Cardiac fibroblast (primary cell): ENCODE measurements around the gene GJA1.

Experiments
- DNase-seq, 2 donors: peaks; one replicate each; pipeline versions ENCODE4 v3.0.0 to v3.0.0-alpha.2; 2010; ENCODE audit warnings: low read depth in 2 of 2
- H3K4me3 ChIP-seq, 2 donors: replicated peaks in 1 of 2; 1 replicate in 1 of 2; 2 replicates in 1 of 2; pipeline ENCODE4 v1.5.1; 2011; ENCODE audit warnings: low read depth in 2 of 2, low read length in 2 of 2, mild to moderate bottlenecking in 2 of 2, moderate library complexity in 1 of 2
- TF ChIP-seq, protein P1 (sequence below): IDR thresholded peaks from one replicate; pipeline ENCODE4 v1.5.1; 2011; ENCODE audit warnings: low read depth, mild to moderate bottlenecking, low read length, inconsistent platforms

GJA1 gene

DNA sequence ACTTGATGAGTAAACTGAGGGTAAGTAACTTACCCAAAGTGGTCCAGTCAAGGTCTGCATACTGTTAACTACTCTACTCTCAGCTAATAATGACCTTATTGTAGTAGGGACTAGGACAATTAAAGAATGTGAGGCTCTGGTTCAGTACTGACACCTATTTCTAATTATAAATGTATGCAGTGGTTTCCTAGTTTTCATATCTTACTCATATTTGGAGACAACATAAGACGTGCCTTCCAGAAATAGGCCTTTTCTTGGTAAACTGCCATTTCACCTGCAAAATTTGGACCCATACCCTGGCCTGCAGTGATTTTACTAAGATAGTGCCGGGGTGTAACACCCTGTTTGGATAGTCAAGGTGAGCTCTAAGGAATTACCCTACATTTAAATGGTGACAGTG is 24.7 kb downstream of the GJA1 start:
- no peak for DNase-seq
- TF ChIP-seq, protein P1, sequence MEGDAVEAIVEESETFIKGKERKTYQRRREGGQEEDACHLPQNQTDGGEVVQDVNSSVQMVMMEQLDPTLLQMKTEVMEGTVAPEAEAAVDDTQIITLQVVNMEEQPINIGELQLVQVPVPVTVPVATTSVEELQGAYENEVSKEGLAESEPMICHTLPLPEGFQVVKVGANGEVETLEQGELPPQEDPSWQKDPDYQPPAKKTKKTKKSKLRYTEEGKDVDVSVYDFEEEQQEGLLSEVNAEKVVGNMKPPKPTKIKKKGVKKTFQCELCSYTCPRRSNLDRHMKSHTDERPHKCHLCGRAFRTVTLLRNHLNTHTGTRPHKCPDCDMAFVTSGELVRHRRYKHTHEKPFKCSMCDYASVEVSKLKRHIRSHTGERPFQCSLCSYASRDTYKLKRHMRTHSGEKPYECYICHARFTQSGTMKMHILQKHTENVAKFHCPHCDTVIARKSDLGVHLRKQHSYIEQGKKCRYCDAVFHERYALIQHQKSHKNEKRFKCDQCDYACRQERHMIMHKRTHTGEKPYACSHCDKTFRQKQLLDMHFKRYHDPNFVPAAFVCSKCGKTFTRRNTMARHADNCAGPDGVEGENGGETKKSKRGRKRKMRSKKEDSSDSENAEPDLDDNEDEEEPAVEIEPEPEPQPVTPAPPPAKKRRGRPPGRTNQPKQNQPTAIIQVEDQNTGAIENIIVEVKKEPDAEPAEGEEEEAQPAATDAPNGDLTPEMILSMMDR, result no peak
- no peak overlapping the region for H3K4me3 ChIP-seq

DNA sequence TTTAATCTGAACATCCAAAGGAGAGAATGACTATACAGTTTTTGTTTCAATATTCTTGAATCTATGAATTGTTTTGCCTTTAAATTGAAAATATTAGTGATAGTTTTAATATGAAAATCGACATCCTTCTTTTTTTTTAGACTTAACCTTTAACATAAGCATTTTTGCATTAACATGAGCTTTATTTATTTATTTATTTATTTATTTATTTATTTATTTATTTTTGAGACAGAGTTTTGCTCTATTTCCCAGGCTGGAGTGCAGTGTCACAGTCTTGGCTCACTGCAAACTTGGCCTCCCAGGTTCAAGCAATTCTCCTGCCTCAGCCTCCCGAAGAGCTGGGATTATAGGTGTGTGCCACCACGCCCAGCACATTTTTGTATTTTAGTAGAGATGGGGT is 27.6 kb downstream of the GJA1 start:
- no peak overlapping the region for H3K4me3 ChIP-seq
- no peak for DNase-seq
- TF ChIP-seq, protein P1, result no peak

DNA sequence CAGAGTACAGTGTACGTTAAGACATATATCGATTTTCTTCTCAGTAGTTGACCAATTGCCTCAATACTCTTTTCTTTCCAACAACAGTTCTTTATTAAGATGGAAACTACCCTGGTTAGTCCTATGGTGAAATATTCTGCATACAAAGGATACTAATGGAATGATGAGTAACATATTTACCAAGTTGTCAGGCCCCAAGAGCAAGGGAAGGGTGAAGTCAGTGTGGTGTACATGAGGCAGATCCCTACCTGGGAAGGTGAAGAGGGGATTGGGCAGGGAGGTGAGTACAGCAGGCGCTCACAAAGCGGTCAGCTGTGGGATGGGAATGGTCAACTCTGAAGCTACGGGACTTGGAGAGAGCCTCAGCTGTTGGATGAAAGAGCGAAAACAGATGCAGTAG is 29.7 kb downstream of the GJA1 start:
- TF ChIP-seq, protein P1, result no peak
- no peak overlapping the region for H3K4me3 ChIP-seq
- DNase-seq, result no peak

DNA sequence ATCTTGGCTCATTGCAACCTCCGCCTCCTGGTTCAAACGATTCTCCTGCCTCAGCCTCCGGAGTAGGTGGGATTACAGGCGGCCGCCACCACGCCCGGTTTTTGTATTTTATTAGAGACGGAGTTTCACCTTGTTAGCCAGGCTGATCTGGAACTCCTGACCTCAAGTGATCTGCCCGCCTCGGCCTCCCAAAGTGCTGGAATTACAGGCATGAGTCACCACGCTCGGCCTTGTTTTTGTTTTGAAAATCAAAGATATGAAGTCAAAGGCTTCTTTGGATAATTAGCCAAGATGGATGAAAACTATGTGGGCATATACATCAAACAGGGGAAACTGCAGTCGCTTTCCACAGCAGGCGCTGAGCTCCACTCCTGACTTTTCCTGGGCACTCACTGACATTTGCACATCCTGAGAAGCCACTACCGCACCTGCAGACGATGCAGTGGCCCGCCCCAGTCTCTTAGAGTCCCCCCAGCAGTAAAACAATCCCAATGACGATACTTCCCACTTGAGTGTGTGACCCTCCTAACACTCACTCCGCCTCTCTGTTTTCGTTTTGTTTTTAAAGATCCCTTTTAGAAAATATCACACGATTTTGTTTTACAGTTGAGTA is 44.1 kb downstream of the GJA1 start:
- TF ChIP-seq, protein P1, result no peak
- DNase-seq, result no peak
- no peak overlapping the region for H3K4me3 ChIP-seq

DNA sequence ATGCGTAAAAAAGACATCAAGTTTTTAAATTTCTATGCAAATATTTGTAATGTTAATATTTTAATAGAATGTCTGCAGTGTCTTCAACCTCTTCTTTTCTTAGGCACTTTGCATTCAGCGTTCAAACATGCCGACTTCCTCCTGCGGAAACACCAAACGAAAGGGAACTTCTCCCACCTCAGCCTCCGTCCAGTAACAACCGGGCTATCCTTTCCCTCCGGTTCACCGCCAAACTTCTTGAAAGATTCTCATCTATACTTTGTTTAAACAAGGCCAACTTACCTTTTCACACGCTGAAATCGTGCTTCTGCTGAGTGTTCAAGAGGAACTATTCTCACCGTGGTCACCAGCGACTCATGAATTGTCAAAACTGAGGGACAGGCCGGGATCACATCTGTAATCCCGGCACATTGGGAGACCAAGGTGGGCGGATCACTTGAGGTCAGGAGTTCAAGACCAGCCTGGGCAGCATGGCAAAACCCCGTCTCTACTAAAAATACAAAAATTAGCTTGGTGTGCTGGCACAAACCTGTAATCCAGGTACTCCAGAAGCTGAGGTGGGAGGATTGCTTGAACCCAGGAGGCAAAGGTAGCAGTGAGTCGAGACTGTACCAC is 44.8 kb downstream of the GJA1 start:
- no peak overlapping the region for H3K4me3 ChIP-seq
- no peak for DNase-seq
- TF ChIP-seq, protein P1, result no peak

DNA sequence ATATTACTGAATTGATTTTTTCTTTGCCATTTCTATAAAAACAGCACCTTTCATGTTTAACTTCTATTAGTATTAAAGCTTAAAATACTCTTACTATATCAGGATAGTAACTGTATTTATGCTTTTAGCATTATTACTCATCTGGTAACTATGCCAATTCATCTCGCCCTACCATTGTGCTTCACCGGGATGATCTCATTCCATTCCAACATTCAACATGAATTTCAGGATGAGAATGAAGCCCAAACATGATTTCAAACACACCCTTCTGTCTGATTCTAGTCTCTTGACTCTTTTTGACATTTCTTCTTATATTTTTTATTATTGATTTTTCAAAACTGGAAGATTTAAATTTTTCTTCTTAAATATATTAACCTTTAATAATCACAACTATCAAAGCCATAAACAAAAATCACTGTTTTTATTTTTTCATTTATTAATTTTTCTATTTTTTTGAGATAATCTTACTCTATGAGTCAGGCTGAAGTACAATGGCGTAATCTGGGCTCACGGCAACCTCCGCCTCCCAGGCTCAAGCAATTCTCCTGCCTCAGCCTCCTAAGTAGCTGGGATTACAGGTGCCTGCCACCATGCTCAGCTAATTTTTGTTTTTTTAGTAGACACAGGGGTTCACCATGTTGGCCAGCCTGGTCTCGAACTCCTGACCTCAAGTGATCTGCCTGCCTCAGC is 46.7 kb downstream of the GJA1 start:
- TF ChIP-seq, protein P1, result no peak
- H3K4me3 ChIP-seq, result no peak overlapping the region
- peak; percentile 58 to 94 for DNase-seq
